Measurements from ENCODE around the gene EML6.

Gene EML6

GRCh38 chr2:54914637-54915036, 191.2 kb downstream of the EML6 start:
- no peak for DNase-seq (ENCODE audit: low spot score)

GRCh38 chr2:54915101-54915500, 191.6 kb downstream of the EML6 start:
- DNase-seq (ENCODE audit: low spot score): no peak

- no peak for DNase-seq (ENCODE audit: low spot score)
Measured at GRCh38 chr2:54916637-54917036, 193.2 kb downstream of the EML6 start.

- no peak for DNase-seq (ENCODE audit: low spot score)
Measured at GRCh38 chr2:54918647-54919280, 195.3 kb downstream of the EML6 start.

GRCh38 chr2:54920660-54921059, 197.2 kb downstream of the EML6 start:
- DNase-seq (ENCODE audit: low spot score): no peak

GRCh38 chr2:54924121-54924520, 200.7 kb downstream of the EML6 start:
- DNase-seq (ENCODE audit: low spot score): no peak

- DNase-seq (ENCODE audit: low spot score): no peak
Measured at GRCh38 chr2:54925022-54925421, 201.6 kb downstream of the EML6 start.

GRCh38 chr2:54927085-54927750, 203.8 kb downstream of the EML6 start:
- no peak for DNase-seq (ENCODE audit: low spot score)

- no peak for DNase-seq (ENCODE audit: low spot score)
Measured at GRCh38 chr2:54927751-54928615, 204.5 kb downstream of the EML6 start.

GRCh38 chr2:54928719-54929118, 205.3 kb downstream of the EML6 start:
- no peak for DNase-seq (ENCODE audit: low spot score)

GRCh38 chr2:54931473-54931872, 208.0 kb downstream of the EML6 start:
- no peak for DNase-seq (ENCODE audit: low spot score)

- no peak for DNase-seq (ENCODE audit: low spot score)
Measured at GRCh38 chr2:54935389-54935788, 211.9 kb downstream of the EML6 start.

GRCh38 chr2:54936766-54937165, 213.3 kb downstream of the EML6 start:
- DNase-seq (ENCODE audit: low spot score): no peak

GRCh38 chr2:54939446-54940118, 216.1 kb downstream of the EML6 start:
- no peak for DNase-seq (ENCODE audit: low spot score)

GRCh38 chr2:54940723-54941122, 217.3 kb downstream of the EML6 start:
- no peak for DNase-seq (ENCODE audit: low spot score)

- no peak for DNase-seq (ENCODE audit: low spot score)
Measured at GRCh38 chr2:54941248-54941984, 218.0 kb downstream of the EML6 start.

- no peak for DNase-seq (ENCODE audit: low spot score)
Measured at GRCh38 chr2:54942373-54942772, 218.9 kb downstream of the EML6 start.

- DNase-seq (ENCODE audit: low spot score): no peak
Measured at GRCh38 chr2:54944724-54945326, 221.4 kb downstream of the EML6 start.

- no peak for DNase-seq (ENCODE audit: low spot score)
Measured at GRCh38 chr2:54945391-54946219, 222.1 kb downstream of the EML6 start.

- no peak for DNase-seq (ENCODE audit: low spot score)
Measured at GRCh38 chr2:54946220-54946805, 222.9 kb downstream of the EML6 start.
